ENCODE results near the gene DEPDC5. TPM values are rescaled to one million over a fixed set of nuclear protein-coding genes. Genes with fewer than 3 reads are reported as not detected.

DEPDC5 gene
- total RNA-seq, 4 donors from 2014 or later = 11.5 to 20.6 (median 13.8) TPM

DNA sequence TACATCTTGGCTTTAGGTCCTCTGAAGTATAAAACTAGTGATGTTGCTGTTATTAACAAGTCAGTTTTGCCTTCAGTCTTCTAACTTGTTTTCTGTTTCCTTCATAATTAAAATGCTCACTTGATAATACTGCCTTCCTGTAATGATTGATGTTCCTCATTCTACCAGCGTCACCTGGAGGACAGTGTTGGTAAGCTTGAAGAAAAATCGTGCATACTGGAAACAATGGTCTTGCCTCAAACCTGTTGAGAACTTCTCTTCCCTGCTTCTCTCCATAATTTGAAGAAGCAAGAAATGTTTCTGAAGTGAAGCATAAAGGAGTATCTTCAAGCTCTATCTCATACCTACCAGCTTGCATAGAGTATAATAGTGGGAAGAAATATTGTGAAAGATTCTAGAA is 193.5 kb downstream of the DEPDC5 start:
- TF ChIP-seq, protein P1, sequence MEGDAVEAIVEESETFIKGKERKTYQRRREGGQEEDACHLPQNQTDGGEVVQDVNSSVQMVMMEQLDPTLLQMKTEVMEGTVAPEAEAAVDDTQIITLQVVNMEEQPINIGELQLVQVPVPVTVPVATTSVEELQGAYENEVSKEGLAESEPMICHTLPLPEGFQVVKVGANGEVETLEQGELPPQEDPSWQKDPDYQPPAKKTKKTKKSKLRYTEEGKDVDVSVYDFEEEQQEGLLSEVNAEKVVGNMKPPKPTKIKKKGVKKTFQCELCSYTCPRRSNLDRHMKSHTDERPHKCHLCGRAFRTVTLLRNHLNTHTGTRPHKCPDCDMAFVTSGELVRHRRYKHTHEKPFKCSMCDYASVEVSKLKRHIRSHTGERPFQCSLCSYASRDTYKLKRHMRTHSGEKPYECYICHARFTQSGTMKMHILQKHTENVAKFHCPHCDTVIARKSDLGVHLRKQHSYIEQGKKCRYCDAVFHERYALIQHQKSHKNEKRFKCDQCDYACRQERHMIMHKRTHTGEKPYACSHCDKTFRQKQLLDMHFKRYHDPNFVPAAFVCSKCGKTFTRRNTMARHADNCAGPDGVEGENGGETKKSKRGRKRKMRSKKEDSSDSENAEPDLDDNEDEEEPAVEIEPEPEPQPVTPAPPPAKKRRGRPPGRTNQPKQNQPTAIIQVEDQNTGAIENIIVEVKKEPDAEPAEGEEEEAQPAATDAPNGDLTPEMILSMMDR (IDR thresholded peaks at IDR 0.05) = no peak
- ATAC-seq (ENCODE audit: low FRiP score) (no peak), DNase-seq (ENCODE audit: low spot score) (no peak)

DNA sequence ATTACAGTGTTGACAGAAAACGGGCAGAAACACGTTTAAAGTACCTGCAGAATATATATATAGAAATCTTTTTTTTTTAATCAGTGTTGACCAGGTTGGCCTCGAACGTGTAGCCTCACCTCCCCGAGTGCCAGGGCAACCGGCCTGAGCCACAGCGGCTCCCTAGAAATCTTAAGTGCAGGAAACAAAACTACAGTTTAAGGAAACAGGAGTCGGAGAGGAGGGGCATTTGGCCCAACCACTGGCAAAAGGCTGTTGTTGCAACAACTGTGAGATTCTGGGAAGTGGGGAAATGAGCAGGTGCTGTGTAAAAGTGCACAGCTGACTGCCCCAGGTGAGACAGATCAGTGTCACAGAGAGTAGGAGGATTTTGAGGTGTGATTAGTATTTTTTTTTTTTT is 194.2 kb downstream of the DEPDC5 start:
- DNase-seq (ENCODE audit: low spot score) = no peak
- ATAC-seq (ENCODE audit: low FRiP score) = no peak

DNA sequence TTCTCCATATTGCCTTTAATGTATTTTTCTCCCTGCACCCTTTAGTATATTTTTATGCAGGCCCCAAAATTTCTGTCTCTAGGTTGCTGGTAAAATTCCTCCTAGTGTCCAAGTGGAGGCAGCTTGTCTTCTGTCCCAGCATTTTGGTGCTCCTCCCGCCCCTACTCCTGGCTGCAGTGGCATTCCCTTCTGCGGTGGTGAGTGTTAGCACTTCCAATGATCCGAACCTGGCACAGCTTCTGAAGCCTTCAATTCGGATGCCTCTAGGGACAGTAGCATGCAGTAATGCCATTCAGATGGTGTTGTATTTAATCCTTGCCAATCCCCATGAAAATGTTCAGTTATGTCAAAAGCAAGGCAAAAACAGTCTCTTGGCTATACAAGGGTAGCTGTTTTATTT is 196.4 kb downstream of the DEPDC5 start:
- DNase-seq (ENCODE audit: low spot score) = no peak
- TF ChIP-seq, protein P1 (IDR thresholded peaks at IDR 0.05) = no peak
- no peak for ATAC-seq (ENCODE audit: low FRiP score)

More for the DNA sequence above, 194.2 kb downstream of the DEPDC5 start:
- TF ChIP-seq, protein P1 (IDR thresholded peaks at IDR 0.05) = no peak

DNA sequence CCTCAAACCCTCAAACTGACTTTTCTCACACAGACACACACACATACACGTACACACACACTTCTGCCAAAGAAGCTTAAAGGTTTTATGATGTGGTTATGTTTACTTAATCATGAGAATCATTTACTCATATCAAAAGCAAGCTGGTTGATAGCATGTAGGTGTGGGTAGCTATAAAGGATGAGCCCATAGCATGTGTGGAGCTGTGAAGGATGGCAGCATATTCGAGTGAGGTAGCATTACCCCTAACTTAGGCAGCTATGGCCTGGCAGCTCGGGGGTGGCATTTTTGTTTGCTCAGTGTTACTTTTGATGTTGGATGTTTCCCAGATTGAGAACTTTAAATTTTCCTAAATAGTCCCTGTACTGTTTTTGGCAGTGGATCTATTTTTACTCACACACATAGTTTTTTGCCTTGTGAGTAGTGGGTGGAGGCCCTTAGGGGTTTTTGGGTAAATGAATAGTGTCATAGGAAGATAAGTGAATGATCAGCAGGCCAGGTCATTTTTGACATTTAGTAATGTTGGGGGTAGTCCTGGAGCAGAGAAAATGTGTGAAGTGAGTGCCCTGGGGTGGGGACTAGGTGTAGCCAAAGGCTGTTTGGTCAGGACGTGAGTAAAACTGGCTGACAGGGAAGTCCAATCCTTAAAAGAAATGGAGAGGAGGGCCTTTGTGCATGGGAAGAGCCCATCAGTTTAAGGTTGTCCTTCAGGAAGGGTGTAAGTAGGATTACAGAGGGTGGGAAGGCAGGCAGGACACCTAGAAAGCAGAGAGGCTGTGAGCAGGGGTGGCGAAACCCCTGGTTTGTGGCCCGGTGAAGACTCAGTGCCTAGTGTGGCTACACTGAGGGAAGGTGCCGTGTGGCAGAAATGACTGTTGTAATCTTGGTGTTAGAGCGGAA is 197.6 kb downstream of the DEPDC5 start:
- DNase-seq (ENCODE audit: low spot score) = no peak
- TF ChIP-seq, protein P1 (IDR thresholded peaks at IDR 0.05) = no peak
- peak; percentile 41 for ATAC-seq (ENCODE audit: low FRiP score)

DNA sequence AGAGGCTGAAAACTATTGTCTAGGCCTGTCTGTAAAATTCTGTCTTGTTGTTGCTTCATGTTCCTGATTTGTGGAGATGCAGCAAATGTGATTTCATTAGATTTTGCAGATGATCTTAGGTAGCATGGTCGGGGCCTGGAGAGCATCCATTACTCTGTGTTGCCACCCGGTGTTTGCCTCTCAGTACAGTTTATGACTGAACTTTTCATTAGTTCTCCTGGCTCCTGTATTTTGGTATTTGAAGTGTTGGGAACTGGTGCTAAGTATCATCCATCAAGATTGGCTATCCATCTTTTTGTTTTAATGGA is 198.2 kb downstream of the DEPDC5 start:
- TF ChIP-seq, protein P1 (IDR thresholded peaks at IDR 0.05) = no peak
- no peak for ATAC-seq (ENCODE audit: low FRiP score)
- DNase-seq (ENCODE audit: low spot score) = no peak

DNA sequence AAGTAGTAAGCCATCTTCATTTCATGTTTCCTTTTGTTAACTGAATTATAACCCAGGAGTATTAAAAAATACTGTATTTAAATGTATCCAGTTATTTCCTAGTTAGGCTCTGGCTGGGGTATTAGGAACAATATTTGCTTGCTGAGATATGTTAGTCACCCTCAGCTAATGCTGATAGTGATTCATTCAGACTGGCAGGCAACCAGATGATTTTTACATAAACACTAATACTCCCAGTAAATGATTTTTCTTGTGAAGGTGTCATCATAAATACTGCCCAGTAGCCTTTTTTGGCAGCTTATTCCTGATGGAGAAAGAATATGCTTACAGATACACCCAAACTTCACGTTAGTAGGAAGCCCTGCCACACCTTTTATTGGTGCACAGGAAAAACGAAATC is 198.7 kb downstream of the DEPDC5 start:
- no peak for DNase-seq (ENCODE audit: low spot score)
- peak; percentile 84 for ATAC-seq (ENCODE audit: low FRiP score)
- TF ChIP-seq, protein P1 (IDR thresholded peaks at IDR 0.05) = no peak

DNA sequence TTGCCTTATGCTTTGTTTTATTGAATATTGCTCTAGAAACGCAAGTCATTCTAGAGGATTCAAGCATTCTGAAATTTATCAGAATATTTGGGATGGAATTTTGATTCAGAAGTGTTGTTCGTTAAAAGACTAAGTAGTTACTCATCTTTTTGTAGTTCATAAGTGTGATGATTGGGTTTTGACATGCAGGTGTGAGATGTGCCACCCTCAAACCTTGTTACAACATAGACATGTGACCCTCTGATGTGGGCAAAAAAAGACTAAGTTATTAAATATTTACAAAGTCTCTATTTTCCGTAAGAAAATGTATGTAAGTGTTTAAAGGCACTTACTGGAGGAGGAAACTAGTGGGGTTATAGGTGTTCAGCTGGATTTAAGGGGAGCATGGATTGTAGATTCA is 199.4 kb downstream of the DEPDC5 start:
- DNase-seq (ENCODE audit: low spot score) (no peak), ATAC-seq (ENCODE audit: low FRiP score) (no peak)
- TF ChIP-seq, protein P1 (IDR thresholded peaks at IDR 0.05) = no peak

Measured in omental fat pad (tissue), 4 donors.